BLaER1 (cell line): ENCODE results near the gene NCKAP5.

Source experiments
- H3K27ac ChIP-seq: shearing (Covaris generic); formaldehyde crosslinking; 2 replicates; pipeline ENCODE4 v1.8.1; 2022
- H3K27me3 ChIP-seq: shearing (Covaris generic); formaldehyde crosslinking; 2 replicates; pipeline ENCODE4 v1.8.1; 2022
- H3K36me3 ChIP-seq: shearing (Covaris generic); formaldehyde crosslinking; 2 replicates; pipeline ENCODE4 v1.8.1; 2022
- H3K4me1 ChIP-seq: shearing (Covaris generic); formaldehyde crosslinking; 2 replicates; pipeline ENCODE4 v1.8.1; 2022
- H3K4me2 ChIP-seq: shearing (Covaris generic); formaldehyde crosslinking; 2 replicates; pipeline ENCODE4 v1.8.1; 2022
- H3K4me3 ChIP-seq: shearing (Covaris generic); formaldehyde crosslinking; 2 replicates; pipeline ENCODE4 v1.8.1; 2022
- H3K9ac ChIP-seq: shearing (Covaris generic); formaldehyde crosslinking; 2 replicates; pipeline ENCODE4 v1.8.1; 2022
- H3K9me3 ChIP-seq: shearing (Covaris generic); formaldehyde crosslinking; 2 replicates; pipeline ENCODE4 v1.8.1; 2022
- H4K20me1 ChIP-seq: shearing (Covaris generic); formaldehyde crosslinking; 2 replicates; pipeline ENCODE4 v1.8.1; 2022
- Cebpa-rat ChIP-seq: shearing (Covaris generic); IDR thresholded peaks from 2 replicates; pipeline ENCODE4 v1.8.1; 2022

The NCKAP5 gene

DNA sequence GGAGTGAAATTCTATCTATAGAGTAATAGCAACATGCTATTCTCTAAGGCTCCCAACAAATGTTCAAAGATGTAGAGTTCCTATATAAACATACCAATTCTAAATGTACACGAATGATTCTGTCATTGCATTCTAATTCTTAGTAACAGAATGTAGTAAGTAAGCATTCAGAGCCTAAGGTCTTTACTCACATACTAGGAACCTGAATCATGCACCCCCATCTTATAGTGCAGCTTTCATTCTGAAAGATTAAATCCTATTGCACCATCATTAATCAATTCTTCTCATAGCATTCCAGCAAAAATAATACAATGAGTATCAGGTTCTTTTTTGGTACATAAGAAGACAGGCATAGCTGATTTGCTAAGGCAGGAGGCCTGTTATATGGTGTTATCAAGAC is 230.0 kb downstream of the NCKAP5 start:
- H3K9me3 ChIP-seq = no peaks in the 10 kb centered on the region
- H3K9ac ChIP-seq = no peak overlapping the region
- no peak overlapping the region for H3K4me2 ChIP-seq
- no peak overlapping the region for H3K27ac ChIP-seq
- H3K4me3 ChIP-seq = no peak overlapping the region
- no peaks in the 10 kb centered on the region for H3K4me1 ChIP-seq
- H3K27me3 ChIP-seq = no peaks in the 10 kb centered on the region
- H4K20me1 ChIP-seq = no peaks in the 10 kb centered on the region
- no peaks in the 10 kb centered on the region for H3K36me3 ChIP-seq
- TF ChIP-seq Cebpa-rat = no peak

DNA sequence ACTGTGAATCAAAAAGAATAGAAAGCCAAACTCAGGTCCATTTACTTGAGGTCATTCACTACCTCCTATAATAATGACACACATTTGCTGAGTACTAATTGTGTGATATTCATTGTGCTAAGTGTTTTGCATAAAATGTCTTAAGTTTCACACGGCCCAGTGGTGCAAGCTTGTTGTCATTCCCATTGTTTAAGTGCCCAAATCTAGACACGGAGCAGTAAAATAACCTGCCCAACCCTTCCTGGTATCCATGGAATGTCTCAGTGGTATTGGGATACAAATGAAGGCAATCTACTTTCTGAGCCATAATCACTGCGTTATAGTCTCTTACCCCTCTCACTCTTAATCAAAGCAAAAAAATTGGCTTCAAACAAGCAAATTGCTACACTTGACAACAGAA is 233.3 kb downstream of the NCKAP5 start:
- Histone ChIP-seq H3K9me3 (no peaks in the 10 kb centered on the region), H3K9ac (no peak overlapping the region), H4K20me1 (no peaks in the 10 kb centered on the region), H3K27ac (no peak overlapping the region), H3K27me3 (no peaks in the 10 kb centered on the region), H3K4me1 (no peaks in the 10 kb centered on the region), H3K4me2 (no peak overlapping the region), H3K4me3 (no peak overlapping the region), H3K36me3 (no peaks in the 10 kb centered on the region)
- no peak for TF ChIP-seq Cebpa-rat

DNA sequence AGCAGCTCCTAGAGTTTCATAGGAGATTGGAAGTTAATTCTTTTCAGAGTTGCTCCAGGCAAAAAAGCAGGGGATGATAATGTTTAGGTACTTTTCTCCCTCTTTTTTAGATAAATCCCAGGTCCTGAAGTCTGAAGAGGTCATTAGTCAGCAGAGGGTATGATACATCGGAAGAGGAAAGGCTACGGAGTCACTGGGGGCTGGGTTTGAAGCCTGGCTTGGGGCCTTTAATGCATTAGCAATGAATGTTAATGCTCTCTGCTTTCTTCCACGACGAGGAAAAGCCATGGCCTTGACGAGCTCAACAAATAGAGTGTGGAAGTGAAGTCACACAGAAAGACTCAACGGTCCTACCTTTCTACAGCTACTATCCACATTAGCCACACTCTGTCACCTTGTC is 235.1 kb downstream of the NCKAP5 start:
- H3K4me3 ChIP-seq = no peak overlapping the region
- H3K9ac ChIP-seq = no peak overlapping the region
- no peaks in the 10 kb centered on the region for H3K4me1 ChIP-seq
- no peaks in the 10 kb centered on the region for H3K9me3 ChIP-seq
- TF ChIP-seq Cebpa-rat = no peak
- H3K27ac ChIP-seq = no peak overlapping the region
- no peaks in the 10 kb centered on the region for H3K36me3 ChIP-seq
- no peaks in the 10 kb centered on the region for H4K20me1 ChIP-seq
- no peak overlapping the region for H3K4me2 ChIP-seq
- H3K27me3 ChIP-seq = no peaks in the 10 kb centered on the region

DNA sequence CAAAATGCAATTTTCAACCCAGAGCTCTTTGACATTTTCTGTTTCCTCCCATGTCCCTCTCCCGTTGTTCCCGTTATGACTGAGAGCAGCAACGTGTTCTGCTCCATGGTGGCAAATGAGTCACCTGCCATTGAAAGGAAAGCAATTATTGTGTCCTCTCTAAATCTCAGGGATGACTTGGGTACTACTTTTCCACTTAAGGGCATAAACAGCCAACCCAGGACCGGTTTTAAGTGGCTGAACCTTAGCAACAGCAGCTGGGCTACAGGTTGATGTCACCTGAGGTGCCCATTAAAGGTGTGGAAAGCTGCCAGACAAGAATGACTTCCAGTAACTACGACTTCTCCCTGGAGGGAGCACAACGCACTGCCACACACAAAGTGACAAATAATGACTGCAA is 236.8 kb downstream of the NCKAP5 start:
- Histone ChIP-seq H3K9ac (no peak overlapping the region), H3K9me3 (no peaks in the 10 kb centered on the region), H4K20me1 (no peaks in the 10 kb centered on the region), H3K4me1 (no peaks in the 10 kb centered on the region), H3K27me3 (no peaks in the 10 kb centered on the region), H3K4me3 (no peak overlapping the region), H3K27ac (no peak overlapping the region), H3K36me3 (no peaks in the 10 kb centered on the region), H3K4me2 (no peak overlapping the region)
- TF ChIP-seq Cebpa-rat = no peak

DNA sequence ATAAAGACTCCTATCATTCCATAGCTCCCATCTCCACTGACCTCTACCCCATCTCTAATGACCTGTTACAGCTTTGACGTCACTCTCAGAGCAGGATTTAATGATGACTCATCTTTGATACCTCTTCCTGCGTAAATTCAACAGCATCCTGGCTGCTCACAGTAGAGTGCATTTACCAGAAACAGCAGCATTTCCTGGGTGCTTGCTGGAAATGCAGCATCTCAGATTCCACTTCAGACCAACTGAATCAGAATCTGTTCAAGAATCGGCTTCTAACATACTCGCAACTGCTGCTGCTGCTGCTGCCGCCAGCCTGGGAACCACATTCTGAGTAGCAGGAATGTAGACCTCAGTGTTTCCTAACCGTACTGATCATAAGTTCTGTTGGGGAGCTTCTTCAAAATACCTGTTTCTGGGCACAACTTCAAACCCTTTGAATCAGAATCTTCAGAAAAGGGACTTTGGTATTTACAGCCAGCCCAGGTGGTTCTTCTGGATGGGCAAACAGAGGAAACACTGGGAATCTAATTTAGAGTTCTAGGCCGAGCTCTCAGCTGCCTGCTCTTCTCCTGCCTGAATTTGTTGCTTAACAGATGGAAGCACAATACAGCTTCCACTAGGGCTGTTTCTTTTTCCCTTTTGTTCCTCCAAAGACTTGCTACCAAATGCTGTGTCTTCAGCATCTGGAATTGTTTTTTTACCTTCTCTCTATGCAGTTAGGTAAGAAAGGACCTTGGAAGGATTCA is 241.4 kb downstream of the NCKAP5 start:
- Histone ChIP-seq H3K9me3 (no peaks in the 10 kb centered on the region), H3K4me2 (no peak overlapping the region), H4K20me1 (no peaks in the 10 kb centered on the region), H3K4me3 (no peak overlapping the region), H3K27ac (no peak overlapping the region), H3K4me1 (no peaks in the 10 kb centered on the region), H3K9ac (no peak overlapping the region), H3K36me3 (no peaks in the 10 kb centered on the region), H3K27me3 (no peaks in the 10 kb centered on the region)
- no peak for TF ChIP-seq Cebpa-rat

DNA sequence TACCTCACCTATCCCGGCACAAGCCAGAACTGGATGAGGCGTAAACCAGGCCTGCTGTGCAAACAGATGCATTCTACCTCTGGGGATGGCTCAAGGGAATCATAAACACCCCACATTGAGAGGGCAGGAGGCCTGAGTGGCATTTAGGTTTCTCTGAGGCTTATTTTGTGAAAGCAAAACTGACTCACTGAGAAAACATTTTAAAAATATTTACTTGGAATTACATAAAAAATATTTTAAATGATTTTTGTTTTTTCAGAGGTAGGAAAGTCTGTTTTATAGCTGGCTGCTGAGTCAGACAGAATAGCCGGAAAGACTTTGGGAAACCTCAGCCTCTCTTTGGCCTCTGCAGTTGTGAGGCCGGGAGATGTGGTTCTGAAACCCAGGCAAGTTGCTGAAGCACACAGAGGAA is 244.1 kb downstream of the NCKAP5 start:
- TF ChIP-seq Cebpa-rat = no peak
- Histone ChIP-seq H3K4me2 (no peak overlapping the region), H3K9ac (no peak overlapping the region), H4K20me1 (no peaks in the 10 kb centered on the region), H3K36me3 (no peaks in the 10 kb centered on the region), H3K27ac (no peak overlapping the region), H3K4me3 (no peak overlapping the region), H3K27me3 (no peaks in the 10 kb centered on the region), H3K9me3 (no peaks in the 10 kb centered on the region), H3K4me1 (no peaks in the 10 kb centered on the region)

DNA sequence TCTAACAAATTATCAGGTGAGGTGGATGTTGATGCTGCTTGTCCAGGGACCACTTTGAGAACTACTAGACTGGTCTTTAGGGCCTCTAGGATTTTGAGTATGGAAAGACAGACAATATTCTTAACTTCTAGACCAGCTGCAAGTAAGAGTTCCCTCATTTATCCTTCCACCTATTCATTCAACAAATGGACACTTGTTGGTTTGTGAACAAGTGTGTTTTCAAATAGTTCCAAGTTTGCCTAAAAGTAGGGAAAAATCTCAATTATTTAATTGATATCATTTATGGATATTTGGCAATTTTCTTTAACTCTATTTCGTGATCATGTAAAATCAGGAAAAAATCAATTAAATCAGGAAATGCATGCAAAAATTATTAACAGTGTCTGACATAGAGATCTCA is 245.4 kb downstream of the NCKAP5 start:
- Histone ChIP-seq H3K27ac (no peak overlapping the region), H3K4me2 (no peak overlapping the region), H3K36me3 (no peaks in the 10 kb centered on the region), H4K20me1 (no peaks in the 10 kb centered on the region), H3K4me3 (no peak overlapping the region), H3K9ac (no peak overlapping the region), H3K27me3 (no peaks in the 10 kb centered on the region), H3K4me1 (no peaks in the 10 kb centered on the region), H3K9me3 (no peaks in the 10 kb centered on the region)
- TF ChIP-seq Cebpa-rat = no peak

DNA sequence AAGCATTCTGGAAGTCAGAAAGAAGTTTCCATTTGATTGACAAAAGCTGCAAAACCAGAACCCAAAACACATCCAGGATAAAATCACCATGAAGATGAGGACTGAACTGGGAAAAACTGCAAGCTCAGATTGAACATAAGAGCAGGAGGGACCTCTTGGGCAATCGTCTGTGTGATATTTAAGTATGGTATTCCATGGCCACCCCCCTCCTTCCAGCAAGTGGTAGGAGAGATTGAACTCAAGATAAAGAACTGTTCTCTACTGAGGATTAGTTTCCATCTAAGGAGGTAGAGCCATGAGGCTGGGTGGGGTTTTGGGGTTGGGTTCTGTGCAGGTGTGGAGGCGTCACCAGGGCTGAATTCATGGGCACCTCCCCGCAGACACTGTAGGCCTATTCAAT is 251.1 kb downstream of the NCKAP5 start:
- Histone ChIP-seq H3K4me3 (no peak overlapping the region), H3K9me3 (no peaks in the 10 kb centered on the region), H3K27me3 (no peaks in the 10 kb centered on the region), H3K4me2 (no peak overlapping the region), H3K36me3 (no peaks in the 10 kb centered on the region), H4K20me1 (no peaks in the 10 kb centered on the region), H3K27ac (no peak overlapping the region), H3K9ac (no peak overlapping the region), H3K4me1 (no peaks in the 10 kb centered on the region)
- TF ChIP-seq Cebpa-rat = no peak

DNA sequence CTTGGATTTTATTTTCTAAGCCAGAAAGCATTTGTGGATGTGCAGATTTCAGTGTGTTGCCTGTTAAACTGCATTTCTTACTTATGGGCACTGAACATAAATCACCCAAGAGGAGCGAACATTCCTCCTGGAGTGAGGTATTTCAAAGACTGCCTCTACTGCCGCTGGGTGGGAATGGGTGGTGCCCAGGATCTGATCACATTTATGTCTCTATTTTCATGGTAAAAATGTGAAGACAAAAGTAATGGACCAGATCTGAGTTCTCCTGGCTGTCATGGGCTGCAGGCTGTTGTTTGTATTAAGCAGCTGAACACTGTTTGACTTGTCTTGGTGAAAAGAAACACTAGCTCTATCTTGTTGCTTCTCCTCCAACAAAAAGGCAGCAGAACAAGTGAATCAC is 251.7 kb downstream of the NCKAP5 start:
- H3K9me3 ChIP-seq = no peaks in the 10 kb centered on the region
- H3K4me1 ChIP-seq = no peaks in the 10 kb centered on the region
- H3K4me3 ChIP-seq = no peak overlapping the region
- no peaks in the 10 kb centered on the region for H3K27me3 ChIP-seq
- H3K27ac ChIP-seq = no peak overlapping the region
- H3K36me3 ChIP-seq = no peaks in the 10 kb centered on the region
- TF ChIP-seq Cebpa-rat = no peak
- no peaks in the 10 kb centered on the region for H4K20me1 ChIP-seq
- no peak overlapping the region for H3K4me2 ChIP-seq
- H3K9ac ChIP-seq = no peak overlapping the region

DNA sequence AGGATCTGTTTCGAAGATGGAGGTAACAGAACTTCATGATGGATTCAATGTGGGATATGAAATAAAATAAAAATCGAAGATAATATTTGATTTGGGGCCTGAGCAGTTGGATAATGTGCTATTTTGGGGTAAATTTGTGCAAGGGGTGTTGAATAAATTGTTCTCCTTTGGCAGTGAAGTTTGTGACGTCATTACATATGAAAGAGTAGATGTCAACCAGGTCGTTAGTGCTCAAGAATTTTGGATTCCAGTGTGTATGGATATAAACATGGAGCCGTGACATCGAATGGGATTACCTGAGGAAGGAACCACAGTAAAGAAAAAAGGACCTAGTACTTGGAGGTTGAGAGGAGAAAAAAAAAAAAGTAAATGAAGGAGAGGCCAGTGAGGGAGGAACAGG is 253.0 kb downstream of the NCKAP5 start:
- Histone ChIP-seq H3K4me1 (no peaks in the 10 kb centered on the region), H3K36me3 (no peaks in the 10 kb centered on the region), H4K20me1 (no peaks in the 10 kb centered on the region), H3K4me2 (no peak overlapping the region), H3K9me3 (no peaks in the 10 kb centered on the region), H3K9ac (no peak overlapping the region), H3K4me3 (no peak overlapping the region), H3K27ac (no peak overlapping the region), H3K27me3 (no peaks in the 10 kb centered on the region)
- no peak for TF ChIP-seq Cebpa-rat

DNA sequence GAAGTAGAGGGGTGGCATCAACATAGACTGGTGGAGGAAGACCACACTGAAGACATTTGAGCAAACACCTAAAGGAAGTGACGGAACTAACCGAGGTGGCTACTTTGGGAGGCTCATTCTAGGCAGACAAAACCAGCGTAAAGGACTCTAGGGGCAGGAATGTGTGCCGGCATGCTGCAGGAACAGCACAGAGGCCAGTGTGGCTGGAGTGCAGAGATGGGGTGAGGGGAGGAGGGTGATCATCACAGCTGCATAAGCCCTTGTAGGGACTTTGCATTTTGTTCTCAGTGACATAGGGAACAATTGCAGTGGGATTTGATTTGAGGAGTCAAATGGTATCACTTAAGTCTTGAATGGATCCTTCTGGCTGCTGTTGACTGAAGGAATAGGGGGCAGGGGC is 253.5 kb downstream of the NCKAP5 start:
- no peak for TF ChIP-seq Cebpa-rat
- no peaks in the 10 kb centered on the region for H3K4me1 ChIP-seq

More for the DNA sequence above, 253.5 kb downstream of the NCKAP5 start:
- Histone ChIP-seq H3K4me2 (no peak overlapping the region), H3K4me3 (no peak overlapping the region), H3K27ac (no peak overlapping the region), H3K27me3 (no peaks in the 10 kb centered on the region), H3K9ac (no peak overlapping the region), H3K36me3 (no peaks in the 10 kb centered on the region), H4K20me1 (no peaks in the 10 kb centered on the region), H3K9me3 (no peaks in the 10 kb centered on the region)
